ENCODE measurements around the gene IDI1.
"Not testable (repeated sequence)": the region's sequence is repeated elsewhere in the genome, so short reads cannot be mapped to it uniquely, and the experiment has no call there.

Gene IDI1

DNA sequence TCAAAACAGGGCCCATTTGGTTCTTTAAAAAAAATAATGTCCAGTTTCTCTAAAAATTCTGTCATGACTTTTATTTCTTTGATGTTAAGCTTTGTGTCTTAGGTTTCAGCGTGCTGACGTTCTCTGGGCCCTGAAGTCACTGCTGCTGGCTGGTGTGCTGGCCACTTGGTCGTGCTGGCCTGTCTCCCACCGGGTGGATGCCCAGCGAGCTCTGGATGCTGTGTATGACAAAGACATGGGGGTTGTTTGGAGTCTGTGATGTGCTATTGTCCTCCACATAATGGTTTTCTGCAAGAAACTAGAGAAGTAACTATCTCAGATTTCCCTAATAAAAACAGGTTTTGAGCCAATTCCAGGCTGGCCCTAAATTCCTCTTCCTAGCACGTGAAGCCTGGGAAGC is 13.7 kb downstream of the IDI1 start:
- no peak for DNase-seq (ENCODE audit: low read depth in 2 of 3, low spot score in 2 of 3)

DNA sequence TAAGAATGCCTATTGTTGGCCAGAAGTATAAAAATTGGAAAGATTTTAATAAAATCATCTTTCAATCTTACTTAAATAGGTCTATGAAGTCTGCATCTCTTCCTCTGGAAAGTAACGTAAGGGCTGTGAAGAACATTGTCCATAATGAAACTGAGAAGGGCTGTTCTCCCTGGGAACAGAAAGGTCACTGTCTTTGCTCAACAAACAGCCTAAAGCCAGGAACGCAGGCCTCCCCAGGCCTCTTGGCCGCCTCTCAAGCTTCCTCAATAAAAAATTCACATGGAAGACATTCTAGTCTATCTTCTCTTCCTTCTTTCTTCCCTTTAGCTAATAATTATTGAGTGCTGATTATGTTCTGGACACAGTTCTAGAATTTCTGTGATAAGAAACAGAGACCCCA is 14.2 kb downstream of the IDI1 start:
- no peak for DNase-seq (ENCODE audit: low read depth in 2 of 3, low spot score in 2 of 3)

DNA sequence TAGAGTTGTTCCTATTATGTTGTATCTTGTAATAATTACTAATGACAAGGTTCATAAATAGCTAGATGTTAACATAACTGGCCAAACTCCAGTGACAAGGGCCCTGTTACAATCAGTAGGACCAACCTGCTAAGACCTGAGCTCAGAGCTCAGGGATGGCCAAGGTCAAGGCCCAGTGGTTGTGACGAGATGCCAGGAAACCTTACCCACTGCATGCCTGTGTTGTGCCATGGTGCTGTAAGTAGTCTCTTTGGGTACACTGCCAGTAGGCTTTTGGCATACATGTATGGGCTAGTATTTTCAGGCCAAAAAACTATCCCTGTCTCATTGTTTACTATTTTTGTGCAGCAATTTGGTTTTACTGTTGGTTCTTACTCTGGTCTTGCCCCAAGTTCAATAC is 15.3 kb downstream of the IDI1 start:
- no peak for DNase-seq (ENCODE audit: low read depth in 2 of 3, low spot score in 2 of 3)

DNA sequence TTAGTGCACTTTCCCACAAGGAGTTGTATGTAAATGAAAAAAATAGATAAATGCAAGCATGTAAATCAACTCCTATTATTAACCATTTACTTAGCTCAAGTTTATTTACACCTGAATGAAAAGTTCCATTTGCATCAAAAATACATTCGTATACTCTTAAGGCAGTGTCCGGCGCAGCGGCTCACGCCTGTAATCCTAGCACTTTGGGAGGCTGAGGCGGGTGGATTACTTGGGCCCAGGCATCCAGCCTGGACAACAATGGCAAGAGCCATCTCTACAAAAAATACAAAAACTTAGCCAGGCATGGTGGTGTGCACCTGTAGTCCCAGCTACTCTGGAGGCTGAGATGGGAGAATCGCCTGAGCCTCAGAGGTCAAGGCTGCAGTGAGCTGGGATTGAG is 19.1 kb downstream of the IDI1 start:
- DNase-seq (ENCODE audit: low read depth in 2 of 3, low spot score in 2 of 3), result no peak

DNA sequence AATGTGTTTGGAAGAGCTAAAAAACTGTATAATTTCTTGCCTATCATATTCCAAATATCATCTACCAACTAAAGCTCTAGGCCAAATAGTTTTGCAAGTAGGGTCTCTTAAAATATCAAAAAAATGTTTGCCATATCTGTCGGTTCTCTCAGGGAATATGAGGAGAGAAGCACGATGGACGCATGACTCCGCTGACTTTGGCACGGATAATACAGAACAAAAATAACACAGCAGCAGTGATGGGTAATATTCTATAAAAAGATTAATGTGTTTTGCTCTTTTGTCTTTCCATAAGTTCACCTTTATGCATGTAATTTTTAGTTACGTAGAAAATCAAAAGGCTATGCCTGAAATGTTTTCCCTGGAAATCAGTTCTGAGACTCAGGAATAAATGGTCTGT is 22.3 kb downstream of the IDI1 start:
- no peak for DNase-seq (ENCODE audit: low read depth in 2 of 3, low spot score in 2 of 3)

DNA sequence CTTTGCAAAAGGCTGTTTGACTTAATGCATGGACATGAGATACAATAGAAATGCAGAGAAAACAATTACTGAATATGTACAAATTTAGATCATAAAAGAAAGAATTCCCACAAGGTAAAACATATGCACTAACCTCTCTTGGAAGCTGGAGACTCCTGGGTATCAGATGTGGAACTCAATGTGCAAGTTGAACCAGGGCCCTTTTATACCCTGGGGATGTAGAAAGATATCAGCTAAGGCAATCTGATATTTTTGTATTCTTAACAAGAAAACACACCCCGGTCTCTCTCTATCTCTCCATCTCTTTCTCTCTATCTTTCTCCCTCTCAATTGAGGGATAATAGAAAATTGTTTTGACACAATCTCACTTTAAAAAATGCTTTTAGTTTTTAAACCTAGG is 23.2 kb downstream of the IDI1 start, which contains the start of gene IDI2:
IDI2 (minus strand) TSS at position 177 of the 400 bp plus-strand sequence. CDS start 1,136 bp downstream, outside the sequence.
- DNase-seq (ENCODE audit: low read depth in 2 of 3, low spot score in 2 of 3), result no peak

DNA sequence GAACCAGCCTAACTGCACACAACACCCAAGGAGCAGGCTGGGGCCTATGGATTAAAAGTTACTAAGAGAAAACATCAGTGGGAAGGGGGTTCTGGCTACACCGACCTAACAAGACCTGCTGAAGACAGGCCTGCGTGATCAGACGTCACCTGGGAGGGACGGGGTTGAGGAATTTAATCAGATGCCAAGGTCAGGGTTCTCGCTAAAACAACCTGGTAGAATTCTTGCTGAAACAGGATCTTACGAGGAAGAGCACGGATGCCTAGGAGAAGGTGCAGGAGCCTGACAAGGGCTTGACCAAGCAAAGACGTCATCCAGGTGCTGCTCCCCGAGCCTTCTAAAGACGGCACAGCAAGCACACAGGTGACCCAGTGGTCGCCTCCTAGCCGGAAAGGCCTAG is 24.8 kb downstream of the IDI1 start:
- no peak for DNase-seq (ENCODE audit: low read depth in 2 of 3, low spot score in 2 of 3)

DNA sequence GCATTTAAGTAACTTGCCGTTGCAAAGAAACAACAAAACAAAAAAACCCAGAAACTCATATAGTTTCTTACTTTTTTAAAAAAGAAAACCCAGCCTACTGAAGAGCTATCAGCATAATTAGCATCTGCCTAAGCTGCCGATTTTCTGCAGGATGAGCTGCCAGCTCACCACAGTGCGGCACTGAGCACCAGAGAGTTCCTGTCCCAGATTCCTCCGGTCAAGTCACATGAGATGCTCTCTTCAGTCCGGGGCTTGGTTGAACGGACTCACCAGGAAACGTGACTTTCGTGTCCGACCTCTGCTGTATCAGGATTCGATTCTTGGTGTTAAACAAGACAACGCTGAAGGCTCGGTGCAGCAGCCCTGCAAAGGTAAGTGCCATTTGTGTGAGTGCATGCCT is 26.5 kb downstream of the IDI1 start:
- no peak for DNase-seq (ENCODE audit: low read depth in 2 of 3, low spot score in 2 of 3)

DNA sequence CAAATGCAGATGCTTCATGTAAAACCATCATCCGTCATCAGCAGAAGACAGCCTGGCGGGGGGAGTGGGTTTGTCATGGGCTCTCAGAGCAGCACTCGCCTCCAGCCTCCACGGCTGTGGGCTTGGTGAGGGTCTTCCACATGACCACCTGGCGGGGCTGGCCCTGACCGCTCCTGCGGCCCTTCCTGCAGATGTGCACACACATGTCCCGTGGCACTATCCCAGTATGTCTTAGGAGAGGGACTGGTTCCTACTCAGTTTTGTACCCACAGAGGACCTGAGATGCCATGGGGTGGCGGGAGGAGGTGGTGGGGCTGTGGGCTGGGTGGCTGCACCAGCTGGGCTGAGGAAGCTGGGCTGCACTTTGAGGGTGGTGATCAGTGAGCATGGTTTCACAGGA is 28.0 kb downstream of the IDI1 start:
- no peak for DNase-seq (ENCODE audit: low read depth in 2 of 3, low spot score in 2 of 3)

DNA sequence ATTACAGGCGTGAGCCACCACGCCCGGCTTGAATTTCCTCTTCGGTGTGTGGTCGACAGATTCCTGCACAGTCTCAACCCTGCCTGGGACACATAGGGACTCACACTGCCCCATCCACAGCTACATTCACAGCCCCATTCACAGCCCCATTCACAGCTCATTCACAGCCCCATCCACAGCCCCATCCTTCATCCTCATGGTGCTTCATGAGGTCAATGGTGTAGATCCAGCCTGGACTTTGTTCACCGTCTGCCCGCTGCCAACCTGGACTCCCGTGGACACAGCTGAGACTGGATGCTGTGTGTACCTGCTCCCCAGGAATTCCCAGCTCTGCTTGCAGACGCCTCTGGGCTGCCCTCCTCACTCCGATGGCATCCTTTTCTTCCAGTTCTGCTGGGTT is 28.5 kb downstream of the IDI1 start:
- no peak for DNase-seq (ENCODE audit: low read depth in 2 of 3, low spot score in 2 of 3)

DNA sequence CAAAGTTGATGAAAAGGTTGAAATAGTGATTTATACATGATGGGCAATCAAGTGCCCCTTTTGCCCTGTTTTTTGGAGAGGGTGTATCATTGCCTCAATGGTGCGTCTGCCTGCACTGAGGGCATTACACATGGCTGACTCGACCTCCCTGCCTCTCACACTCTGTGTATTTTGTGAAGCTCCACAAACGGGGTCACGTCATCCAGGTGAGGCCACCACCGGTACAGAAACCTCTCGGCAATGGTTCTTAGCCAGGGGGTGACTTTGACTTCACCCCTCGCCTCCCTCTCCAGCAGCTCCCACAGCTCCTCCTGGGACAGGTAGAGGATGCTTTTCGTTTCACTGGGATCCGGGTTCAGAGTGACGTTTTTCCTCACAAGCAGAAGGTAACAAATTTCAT is 29.6 kb downstream of the IDI1 start:
- DNase-seq (ENCODE audit: low read depth in 2 of 3, low spot score in 2 of 3), result no peak

DNA sequence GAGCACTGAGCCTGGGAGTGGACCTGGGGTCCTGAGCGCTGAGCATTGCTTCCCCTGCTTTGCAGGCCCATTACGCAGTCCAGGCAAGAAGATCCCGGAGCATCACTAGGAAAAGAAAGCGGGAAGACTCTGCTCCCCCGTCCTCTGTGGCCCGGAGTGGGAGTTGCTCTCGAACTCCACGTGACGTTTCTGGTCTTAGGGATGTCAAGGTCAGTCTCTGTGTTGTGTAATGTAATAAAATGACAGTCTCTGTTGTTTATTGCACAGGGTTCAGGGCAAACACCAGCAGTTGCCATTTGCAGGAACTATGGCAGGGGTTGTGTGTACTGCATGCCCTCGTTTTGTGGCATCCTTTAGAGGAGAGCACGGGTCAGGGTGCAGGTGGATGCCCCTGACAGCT is 33.2 kb downstream of the IDI1 start:
- DNase-seq (ENCODE audit: low read depth in 2 of 3, low spot score in 2 of 3), result no peak

DNA sequence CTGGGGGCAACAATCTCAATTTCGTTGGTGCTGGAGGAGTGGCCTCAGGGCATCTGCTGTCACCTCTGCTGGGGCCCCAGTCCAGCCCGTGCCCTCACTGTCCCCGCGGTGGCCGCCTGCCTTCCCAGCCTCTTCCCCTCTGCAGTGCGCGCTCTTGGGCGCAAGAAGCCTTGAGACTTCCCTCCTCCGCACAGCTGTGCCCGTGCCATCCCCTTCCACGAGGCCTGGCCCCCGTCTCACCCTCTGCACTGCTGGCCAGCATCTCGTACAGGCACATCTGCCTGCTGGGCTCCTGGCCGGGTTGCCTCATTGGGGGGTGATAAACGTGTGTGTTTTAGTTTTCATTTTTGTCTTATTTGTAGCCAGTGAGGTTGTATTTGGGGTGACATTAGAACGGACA is 37.2 kb downstream of the IDI1 start:
- DNase-seq (ENCODE audit: low read depth in 2 of 3, low spot score in 2 of 3), result no peak

DNA sequence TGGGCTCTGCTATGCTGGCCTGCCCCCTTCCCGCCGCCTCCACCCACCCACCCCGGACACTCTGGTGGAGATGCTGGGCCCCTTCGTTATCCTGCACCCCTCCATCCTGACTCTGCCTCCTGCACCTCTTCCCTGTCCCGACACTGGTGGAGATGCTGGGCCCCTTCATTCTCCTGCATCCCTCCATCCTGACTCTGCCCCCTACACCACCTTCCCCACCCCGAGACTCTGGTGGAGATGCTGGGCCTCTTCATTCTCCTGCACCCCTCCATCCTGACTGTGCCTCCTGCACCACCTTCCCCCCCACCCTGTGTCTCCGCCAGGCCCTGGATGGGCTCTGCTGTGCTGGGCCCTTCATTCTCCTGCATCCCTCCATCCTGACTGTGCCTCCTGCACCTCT is 38.2 kb downstream of the IDI1 start:
- no peak for DNase-seq (ENCODE audit: low read depth in 2 of 3, low spot score in 2 of 3)

DNA sequence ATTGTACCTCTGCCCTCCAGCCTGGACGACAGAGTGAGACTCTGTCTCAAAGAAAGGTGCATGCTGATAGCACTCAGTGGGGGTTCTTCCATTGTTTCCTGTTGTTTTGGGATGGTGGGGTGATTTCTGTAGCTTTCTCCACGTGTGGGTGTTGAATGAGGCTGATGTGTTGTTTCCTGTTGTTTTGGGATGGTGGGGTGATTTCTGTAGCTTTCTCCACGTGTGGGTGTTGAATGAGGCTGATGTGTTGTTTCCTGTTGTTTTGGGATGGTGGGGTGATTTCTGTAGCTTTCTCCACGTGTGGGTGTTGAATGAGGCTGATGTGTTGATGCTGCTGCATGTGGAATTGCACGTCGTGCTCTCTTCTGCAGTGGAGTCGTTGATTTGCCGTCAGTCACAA is 39.0 kb downstream of the IDI1 start:
- not testable (repeated sequence) for DNase-seq (ENCODE audit: low read depth in 2 of 3, low spot score in 2 of 3)

DNA sequence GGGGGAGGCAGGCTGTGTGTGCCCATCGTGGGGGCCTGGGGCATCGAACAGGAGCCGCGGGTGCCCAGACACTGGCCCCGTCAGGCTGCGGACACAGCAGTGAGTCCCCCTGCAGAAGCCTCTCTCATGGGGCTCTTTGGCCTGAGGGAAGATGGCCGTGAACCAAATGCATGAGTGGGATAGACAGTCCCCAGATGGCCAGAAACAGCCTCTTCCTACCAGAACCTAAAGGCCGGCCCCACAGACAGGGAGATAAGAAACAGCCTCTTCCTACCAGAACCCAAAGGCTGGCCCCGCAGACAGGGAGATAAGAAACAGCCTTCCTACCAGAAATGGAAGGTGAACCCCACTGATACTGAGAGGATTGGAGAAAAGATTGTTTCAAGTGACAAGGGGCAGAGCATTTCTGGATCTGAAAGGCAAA is 39.8 kb downstream of the IDI1 start:
- DNase-seq (ENCODE audit: low read depth in 2 of 3, low spot score in 2 of 3), result no peak

DNA sequence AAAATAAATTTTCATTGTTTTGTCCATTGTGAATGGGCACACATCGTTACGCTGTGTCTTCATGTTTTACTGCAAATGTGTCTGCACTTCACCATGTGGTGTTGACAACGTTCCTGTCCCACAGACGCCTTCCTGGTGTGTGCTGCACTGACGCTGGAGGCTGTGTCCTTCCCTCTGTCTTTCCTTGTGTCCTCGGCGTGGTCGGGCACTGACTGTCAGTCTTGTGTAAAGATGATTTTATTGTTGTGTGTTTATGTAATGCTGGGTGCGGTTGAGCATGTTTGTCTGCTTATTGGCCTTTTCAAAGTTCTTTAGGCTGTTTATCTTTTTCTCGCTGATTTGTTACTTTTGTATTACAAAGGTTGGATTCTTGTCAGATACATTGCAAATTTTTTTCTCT is 41.3 kb downstream of the IDI1 start:
- no peak for DNase-seq (ENCODE audit: low read depth in 2 of 3, low spot score in 2 of 3)

DNA sequence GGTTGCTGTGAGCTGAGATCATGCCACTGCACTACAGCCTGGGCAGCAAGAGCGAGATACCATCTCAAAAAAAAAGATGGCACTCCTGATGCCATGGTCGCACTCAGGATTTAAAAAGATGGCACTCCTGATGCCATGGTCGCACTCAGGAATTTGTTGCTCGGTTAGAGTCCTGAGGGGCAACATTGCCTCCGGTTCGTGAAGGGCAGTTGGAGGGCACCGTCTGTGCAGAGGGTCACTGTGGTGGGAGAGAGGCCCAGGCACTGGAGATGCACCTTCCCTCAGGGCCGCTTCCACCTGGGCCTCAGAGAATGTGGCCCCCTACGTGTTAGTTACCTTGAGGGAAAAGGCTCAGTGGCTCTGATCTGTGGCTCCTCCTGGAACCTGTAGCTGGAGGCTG is 42.3 kb downstream of the IDI1 start:
- no peak for DNase-seq (ENCODE audit: low read depth in 2 of 3, low spot score in 2 of 3)

DNA sequence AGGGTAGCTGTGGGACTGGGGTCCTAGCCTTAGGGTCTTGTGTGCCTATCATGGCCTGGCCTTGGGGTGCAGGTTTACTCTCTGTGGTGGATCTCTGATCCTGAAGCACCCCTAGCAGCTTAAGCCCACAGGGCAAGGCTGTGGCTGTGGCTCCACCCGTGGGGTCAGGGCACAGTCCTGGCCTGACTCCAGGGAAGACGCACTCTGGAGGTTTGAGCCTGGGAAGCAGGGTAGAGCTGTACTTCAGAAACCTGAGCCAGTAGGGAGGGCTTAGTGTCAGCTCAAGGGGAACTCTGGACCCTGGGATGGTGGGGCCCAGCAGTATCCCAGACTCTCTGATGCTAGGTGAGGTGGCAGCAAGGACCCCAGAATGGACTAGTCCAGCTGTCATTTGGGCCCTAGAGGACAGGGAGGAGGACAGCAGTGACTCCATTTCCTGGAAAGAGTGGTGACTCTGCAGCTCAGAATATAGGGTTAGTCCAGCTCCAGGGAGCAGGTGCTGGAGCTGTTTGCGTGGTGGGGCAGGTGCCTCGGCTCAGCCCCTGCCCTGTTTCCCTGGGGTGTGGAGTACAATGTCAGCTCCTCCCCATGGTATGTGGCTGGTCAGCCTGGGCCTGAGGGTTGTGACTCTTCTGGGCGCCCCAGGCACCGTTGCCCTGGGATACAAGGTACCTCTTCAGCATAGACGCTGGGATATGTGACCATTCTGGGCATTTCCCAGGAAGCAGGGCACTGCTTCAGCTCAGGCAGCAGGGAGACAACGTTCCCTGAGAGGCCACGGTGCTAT is 44.8 kb downstream of the IDI1 start:
- no peak for DNase-seq (ENCODE audit: low read depth in 2 of 3, low spot score in 2 of 3)

DNA sequence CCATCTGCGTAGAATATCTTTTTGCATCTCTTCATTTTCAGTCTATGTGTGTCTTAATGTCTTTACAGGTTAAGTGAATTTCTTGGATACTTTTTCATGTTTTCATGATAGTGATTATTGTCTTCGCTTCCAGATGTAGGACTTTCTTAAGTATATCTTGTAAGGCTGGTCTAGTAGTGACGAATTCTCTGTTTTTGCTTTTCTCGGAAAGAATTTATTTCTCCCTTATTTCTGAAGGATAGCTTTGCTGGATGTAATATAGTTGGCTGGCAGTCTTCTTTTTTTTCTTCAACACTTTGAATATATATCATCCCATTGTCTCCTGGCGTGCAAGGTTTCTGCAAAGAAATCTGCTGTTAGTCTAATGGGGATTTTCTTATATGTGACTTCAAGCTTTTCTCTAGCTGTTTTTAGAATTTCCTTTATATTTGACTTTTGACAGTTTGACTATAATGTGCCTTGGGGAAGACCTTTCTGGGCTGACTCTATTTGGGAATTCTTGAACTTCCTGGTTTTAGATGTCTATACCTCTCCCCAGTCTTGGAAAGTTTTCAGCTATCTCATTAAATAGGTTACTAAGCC is 46.4 kb downstream of the IDI1 start:
- DNase-seq (ENCODE audit: low read depth in 2 of 3, low spot score in 2 of 3), result no peak

DNA sequence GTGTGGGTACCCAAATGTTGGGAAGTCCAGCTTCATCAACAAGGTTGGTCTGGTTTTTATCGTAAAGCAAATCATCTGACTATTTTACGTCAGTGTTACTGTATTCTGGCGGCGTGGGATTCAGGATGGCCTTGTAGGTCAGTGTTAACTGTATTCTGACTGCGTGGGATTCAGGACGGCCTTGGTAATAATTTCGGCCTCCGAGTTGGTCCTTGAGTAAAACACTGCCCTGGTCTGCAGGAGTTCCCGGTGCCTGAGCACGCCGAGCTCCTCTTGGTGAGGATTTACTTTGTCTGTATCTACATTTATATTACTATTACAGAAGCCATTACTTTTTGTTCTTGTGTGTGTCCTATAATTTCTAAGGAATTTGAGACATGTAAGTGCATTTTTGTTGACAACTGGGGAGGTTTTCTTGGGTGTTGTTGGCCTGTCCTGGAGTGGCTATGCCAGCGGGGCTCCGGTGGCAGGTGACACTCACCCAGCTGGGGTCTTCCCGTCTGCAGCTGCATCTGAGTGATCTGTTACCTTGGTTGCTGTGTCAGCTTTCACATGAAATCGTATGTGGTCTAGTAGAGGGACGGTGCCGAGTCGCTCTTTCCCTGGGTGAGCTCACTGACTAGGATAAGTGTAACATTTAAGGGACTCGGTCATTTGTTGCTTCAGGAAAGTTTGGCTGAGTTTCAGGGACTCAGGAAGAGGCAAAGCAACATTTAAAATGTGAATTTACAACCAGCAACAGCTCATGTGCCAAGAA is 51.5 kb downstream of the IDI1 start:
- DNase-seq (ENCODE audit: low read depth in 2 of 3, low spot score in 2 of 3), result no peak

DNA sequence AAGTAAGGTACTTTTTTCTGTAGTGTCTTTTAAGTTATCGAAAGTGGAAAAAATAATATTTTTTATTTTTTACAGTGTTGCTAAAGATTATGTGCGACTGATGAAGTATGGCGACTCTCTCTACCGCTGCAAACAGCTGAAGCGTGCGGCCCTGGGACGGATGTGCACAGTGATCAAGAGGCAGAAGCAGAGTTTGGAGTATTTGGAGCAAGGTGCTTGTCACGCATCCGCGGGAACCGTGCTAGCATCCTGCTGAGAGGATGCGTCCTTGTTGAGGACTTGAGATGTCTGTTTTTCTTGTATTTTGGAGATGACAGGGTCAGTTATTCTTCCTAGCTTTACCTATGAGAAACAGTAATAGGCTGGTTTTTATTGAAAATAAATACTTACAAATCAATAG is 52.9 kb downstream of the IDI1 start:
- DNase-seq (ENCODE audit: low read depth in 2 of 3, low spot score in 2 of 3), result no peak

All from activated CD8-positive, alpha-beta memory T cell treated with anti-CD3 and anti-CD28 coated beads for 48 hours (primary cell).